Neural progenitor cell (in vitro differentiated cells): ENCODE measurements around the gene HIVEP1.

ENCODE experiments used
- EZH2 ChIP-seq: fragments of 200-600 bp; sonication (generic); IDR thresholded peaks from 2 replicates; pipeline ENCODE4 v1.6.1; 2017; ENCODE audit warnings: antibody characterized with exemption, mild to moderate bottlenecking, moderate library complexity
- EZH2phosphoT487 ChIP-seq: fragments of 200-600 bp; sonication (generic); IDR thresholded peaks from 2 replicates; pipeline ENCODE4 v1.6.1; 2017; ENCODE audit warnings: antibody characterized with exemption
- TF ChIP-seq, protein P1 (sequence below): fragments of 200-600 bp; sonication (generic); IDR thresholded peaks from 2 replicates; pipeline ENCODE4 v1.5.1; 2017; ENCODE audit warnings: antibody characterized with exemption, mild to moderate bottlenecking

GRCh38 chr6:12007473-12007872 lies 4.6 kb upstream of the HIVEP1 start:
- TF ChIP-seq, protein P1, sequence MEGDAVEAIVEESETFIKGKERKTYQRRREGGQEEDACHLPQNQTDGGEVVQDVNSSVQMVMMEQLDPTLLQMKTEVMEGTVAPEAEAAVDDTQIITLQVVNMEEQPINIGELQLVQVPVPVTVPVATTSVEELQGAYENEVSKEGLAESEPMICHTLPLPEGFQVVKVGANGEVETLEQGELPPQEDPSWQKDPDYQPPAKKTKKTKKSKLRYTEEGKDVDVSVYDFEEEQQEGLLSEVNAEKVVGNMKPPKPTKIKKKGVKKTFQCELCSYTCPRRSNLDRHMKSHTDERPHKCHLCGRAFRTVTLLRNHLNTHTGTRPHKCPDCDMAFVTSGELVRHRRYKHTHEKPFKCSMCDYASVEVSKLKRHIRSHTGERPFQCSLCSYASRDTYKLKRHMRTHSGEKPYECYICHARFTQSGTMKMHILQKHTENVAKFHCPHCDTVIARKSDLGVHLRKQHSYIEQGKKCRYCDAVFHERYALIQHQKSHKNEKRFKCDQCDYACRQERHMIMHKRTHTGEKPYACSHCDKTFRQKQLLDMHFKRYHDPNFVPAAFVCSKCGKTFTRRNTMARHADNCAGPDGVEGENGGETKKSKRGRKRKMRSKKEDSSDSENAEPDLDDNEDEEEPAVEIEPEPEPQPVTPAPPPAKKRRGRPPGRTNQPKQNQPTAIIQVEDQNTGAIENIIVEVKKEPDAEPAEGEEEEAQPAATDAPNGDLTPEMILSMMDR, result no peak
- TF ChIP-seq EZH2phosphoT487 (no peak), EZH2 (no peak)
